Esophagus muscularis mucosa (tissue), 4 donors: ENCODE data around the gene EVL. TPM values are rescaled to one million over a fixed set of nuclear protein-coding genes. Genes with fewer than 3 reads are reported as not detected.

Experiments used
- DNase-seq: peaks from one replicate; pipeline ENCODE4 v3.0.0-alpha.2; 2017; ENCODE audit errors: extremely low spot score
- H3K27ac ChIP-seq, 4 donors: fragments of 200-600 bp; sonication (generic); replicated peaks in 1 of 4; 1 replicate in 3 of 4; 2 replicates in 1 of 4; pipeline ENCODE4 v1.5.1; 2016 to 2019; ENCODE audit warnings: mild to moderate bottlenecking in 1 of 4
- H3K27me3 ChIP-seq, 4 donors: fragments of 200-600 bp; sonication (generic); one replicate each; pipeline versions ENCODE4 v1.5.1 to v1.6.0; 2016 to 2019
- H3K36me3 ChIP-seq, 4 donors: fragments of 200-600 bp; sonication (generic); one replicate each; pipeline ENCODE4 v1.5.1; 2016 to 2019
- H3K4me1 ChIP-seq, 4 donors: fragments of 200-600 bp; sonication (generic); one replicate each; pipeline ENCODE4 v1.5.1; 2016 to 2019
- H3K4me3 ChIP-seq, 4 donors: fragments of 200-600 bp; sonication (generic); 1 replicate in 2 of 4; 2 replicates in 2 of 4; pipeline ENCODE4 v1.5.1; 2016 to 2019; ENCODE audit warnings: mild to moderate bottlenecking in 4 of 4, moderate library complexity in 1 of 4
- H3K9me3 ChIP-seq, 4 donors: fragments of 200-600 bp; sonication (generic); 1 replicate in 3 of 4; 2 replicates in 1 of 4; pipeline ENCODE4 v1.5.1; 2016 to 2019
- EP300 ChIP-seq: sonication (generic); formaldehyde crosslinking; IDR thresholded peaks from one replicate; pipeline ENCODE4 v1.6.1; 2017; ENCODE audit warnings: antibody characterized with exemption
- POLR2A ChIP-seq: fragments of 450-650 bp; IDR thresholded peaks from one replicate; pipeline ENCODE4 v1.6.1; 2017; ENCODE audit warnings: antibody characterized with exemption, moderate library complexity, mild to moderate bottlenecking, low read depth
- POLR2AphosphoS5 ChIP-seq, 2 donors: sonication (generic); formaldehyde crosslinking; IDR thresholded peaks; one replicate each; pipeline ENCODE4 v1.6.1; 2017; ENCODE audit warnings: antibody characterized with exemption in 2 of 2
- WGBS: methylation state at CpG from one replicate; pipeline ENCODE4 v1.1.5; 2018; 5-methylcytosine and 5-hydroxymethylcytosine counted together
- intact Hi-C: fragments of 100-400 bp; cut with DNase I; formaldehyde crosslinking; loops from one replicate; pipeline ENCODE4 v1.15.1; 2023
- total RNA-seq, 4 donors: library from RNA; depleted of rRNA; stranded (reverse); fragments of >200 nt; gene quantifications; one replicate each; pipeline versions ENCODE4 v1.1.0 to v1.2.1, GENCODE V29; 2016
- TF ChIP-seq, protein P1 (sequence below), 3 experiments: fragments of 200-600 bp in 2 of 3; fragments of 450-650 bp in 1 of 3; sonication (generic) in 2 of 3; IDR thresholded peaks; one replicate each; pipeline ENCODE4 v1.5.1; 2017 to 2019; ENCODE audit warnings: antibody characterized with exemption in 3 of 3, mild to moderate bottlenecking in 2 of 3, moderate library complexity in 1 of 3

EVL gene
- total RNA-seq, 4 donors from 2014 or later, result 27.0 to 43.9 (median 37.3) TPM

DNA sequence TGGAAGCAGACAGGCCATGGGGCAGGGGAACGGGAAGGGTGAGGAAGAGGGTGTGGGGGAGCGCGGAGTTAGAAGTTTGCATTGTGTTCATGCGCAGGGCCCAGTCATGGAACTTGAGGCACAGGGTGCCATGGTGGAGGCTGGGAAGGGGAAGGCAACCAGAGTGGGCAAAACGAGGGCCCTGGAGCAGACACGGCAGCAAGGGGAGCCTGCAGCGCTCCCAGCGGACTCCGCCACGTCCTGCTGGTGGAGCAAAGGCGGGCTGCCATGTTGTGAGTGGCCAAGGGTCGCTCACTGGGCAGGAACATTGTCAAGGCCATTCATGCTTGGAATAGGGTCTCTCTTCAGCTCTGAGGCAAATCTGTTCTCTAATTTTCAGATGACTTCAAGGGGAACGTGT, 73.7 kb downstream of the EVL start:
- 81% methylated on average over 7 of the region's 13 CpGs for WGBS
- Histone ChIP-seq H3K27me3 (no peaks in the 10 kb centered on the region), H3K4me1 (peaks cover 20 to 31% (median 26%) of the 10 kb centered on the region in 4 donors), H3K27ac (no peak overlapping the region), H3K9me3 (no peaks in the 10 kb centered on the region), H3K36me3 (peaks cover 0 to 65% (median 37%) of the 10 kb centered on the region in 4 donors), H3K4me3 (no peak overlapping the region)
- DNase-seq, result no peak
- intact Hi-C loops, result no loop called here
- TF ChIP-seq EP300 (no peak), POLR2A (no peak), POLR2AphosphoS5 (IDR thresholded peaks at IDR 0.05) (no peak)
- TF ChIP-seq, protein P1, sequence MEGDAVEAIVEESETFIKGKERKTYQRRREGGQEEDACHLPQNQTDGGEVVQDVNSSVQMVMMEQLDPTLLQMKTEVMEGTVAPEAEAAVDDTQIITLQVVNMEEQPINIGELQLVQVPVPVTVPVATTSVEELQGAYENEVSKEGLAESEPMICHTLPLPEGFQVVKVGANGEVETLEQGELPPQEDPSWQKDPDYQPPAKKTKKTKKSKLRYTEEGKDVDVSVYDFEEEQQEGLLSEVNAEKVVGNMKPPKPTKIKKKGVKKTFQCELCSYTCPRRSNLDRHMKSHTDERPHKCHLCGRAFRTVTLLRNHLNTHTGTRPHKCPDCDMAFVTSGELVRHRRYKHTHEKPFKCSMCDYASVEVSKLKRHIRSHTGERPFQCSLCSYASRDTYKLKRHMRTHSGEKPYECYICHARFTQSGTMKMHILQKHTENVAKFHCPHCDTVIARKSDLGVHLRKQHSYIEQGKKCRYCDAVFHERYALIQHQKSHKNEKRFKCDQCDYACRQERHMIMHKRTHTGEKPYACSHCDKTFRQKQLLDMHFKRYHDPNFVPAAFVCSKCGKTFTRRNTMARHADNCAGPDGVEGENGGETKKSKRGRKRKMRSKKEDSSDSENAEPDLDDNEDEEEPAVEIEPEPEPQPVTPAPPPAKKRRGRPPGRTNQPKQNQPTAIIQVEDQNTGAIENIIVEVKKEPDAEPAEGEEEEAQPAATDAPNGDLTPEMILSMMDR (IDR thresholded peaks at IDR 0.05), result no peak

DNA sequence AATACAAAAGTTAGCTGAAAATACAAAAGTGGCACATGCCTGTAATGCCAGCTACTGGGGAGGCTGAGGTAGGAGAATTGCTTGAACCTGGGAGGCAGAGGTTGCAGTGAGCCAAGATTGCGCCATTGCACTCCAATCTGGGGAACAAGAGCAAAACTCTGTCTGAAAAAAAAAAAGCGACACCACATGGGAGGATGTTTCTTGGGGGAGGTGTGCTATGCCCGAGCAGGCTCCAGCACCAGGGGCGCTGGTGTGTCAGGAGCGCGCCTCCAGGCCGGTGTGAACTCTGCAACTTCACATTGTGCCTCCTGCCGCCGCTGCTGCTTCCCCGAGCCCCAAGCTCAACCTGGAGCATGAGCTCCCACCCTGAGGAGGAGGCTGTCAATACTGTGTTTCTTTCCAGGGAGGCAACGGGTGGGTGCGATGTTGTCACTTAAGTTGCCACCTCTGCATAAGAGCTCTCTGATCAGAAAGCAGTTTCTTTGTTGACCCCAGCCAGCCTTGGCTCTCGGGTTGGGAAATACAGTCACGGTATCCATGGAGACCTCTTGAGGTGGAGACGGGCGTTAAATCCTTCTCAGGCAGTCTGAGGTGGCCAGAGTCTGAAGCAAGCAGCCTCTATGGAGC, 75.3 kb downstream of the EVL start:
- no peaks in the 10 kb centered on the region for H3K27me3 ChIP-seq
- peak overlapping the region in 2 of 4 donors; percentile 20 to 75 for H3K27ac ChIP-seq
- TF ChIP-seq EP300, result no peak
- TF ChIP-seq, protein P1 (IDR thresholded peaks at IDR 0.05), result peak in 1 of 3 experiments; percentile 14
- 65% methylated on average over 6 of the region's 16 CpGs for WGBS
- H3K36me3 ChIP-seq, result peaks cover 0 to 52% (median 23%) of the 10 kb centered on the region in 4 donors
- H3K9me3 ChIP-seq, result no peaks in the 10 kb centered on the region
- DNase-seq, result no peak
- no peak overlapping the region for H3K4me3 ChIP-seq
- intact Hi-C loops, result no loop called here
- H3K4me1 ChIP-seq, result peaks cover 31 to 40% (median 35%) of the 10 kb centered on the region in 4 donors

DNA sequence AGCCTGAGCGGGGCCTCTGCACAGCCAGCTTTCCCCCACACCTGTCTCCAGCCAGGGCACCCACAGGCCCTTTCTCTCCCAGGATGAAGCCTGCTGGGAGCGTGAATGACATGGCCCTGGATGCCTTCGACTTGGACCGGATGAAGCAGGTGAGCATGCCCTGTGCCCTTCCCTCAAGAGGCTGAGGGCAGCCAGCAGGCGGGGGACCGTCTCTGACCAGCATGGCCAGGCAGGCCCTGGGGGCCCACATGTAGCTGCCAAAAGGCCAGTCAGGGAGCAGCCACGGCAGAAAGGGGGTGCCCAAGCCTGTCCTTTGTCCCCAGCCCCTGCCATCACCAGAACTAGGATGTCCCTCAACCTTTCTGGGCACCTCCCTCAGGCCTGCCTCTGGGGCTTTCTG, 75.9 kb downstream of the EVL start:
- Histone ChIP-seq H3K36me3 (peaks cover 0 to 47% (median 17%) of the 10 kb centered on the region in 4 donors), H3K4me3 (no peak overlapping the region), H3K27ac (peak overlapping the region; percentile 50 to 75 (median 56)), H3K4me1 (peaks cover 31 to 41% (median 37%) of the 10 kb centered on the region in 4 donors), H3K9me3 (no peaks in the 10 kb centered on the region), H3K27me3 (no peaks in the 10 kb centered on the region)
- DNase-seq, result no peak
- intact Hi-C loops, result no loop called here
- 83% methylated on average over 4 of the region's 7 CpGs for WGBS
- TF ChIP-seq, protein P1 (IDR thresholded peaks at IDR 0.05), result no peak
- TF ChIP-seq EP300 (no peak), POLR2A (no peak), POLR2AphosphoS5 (IDR thresholded peaks at IDR 0.05) (no peak)

DNA sequence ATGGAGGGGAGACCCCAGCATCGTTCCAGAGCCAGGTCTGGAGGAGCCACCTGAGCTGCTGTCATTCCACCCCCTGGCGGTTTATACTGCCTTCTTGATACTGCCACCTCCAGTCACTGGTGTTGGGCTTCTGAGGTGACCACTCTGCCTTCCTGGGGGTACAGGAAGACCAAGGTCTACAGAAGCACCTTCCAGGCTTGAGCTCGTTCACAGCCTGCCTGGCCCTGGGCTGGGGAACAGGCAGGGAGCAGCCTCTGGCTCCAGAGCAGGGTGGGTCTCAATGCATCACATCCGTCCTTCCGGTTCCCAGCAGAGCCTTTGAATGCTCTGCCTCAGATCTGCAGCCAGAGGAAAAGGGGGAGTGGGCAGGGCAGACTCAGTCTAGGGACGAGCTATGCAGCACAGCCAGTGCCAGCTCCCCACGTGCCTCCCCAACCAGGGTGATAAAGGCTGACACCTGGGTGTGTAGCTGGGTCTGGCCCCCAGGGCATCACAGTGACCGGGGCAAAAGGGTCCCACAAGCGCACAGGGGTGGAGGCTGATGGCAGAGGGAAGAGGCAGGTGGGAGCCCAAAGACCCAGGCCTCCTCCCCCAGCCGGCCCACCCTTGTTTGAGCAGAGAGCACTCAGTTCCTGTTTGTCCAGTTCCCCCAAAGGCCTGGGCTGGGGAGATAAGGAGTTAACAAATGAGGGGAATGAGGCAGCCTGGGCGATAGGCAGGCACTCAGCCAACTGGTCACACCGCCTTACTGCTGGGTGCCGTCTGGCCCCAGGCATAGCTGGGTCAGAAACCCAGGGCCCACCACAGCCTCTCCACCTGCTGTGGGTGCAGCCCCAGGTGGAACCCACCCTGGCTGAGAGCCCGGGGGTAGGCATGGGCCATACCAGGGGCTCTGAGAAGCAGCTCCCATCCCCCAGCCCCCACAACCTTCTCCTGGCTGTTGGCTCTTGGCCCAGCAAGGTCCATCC, 77.1 kb downstream of the EVL start:
- Histone ChIP-seq H3K36me3 (peaks cover 0 to 36% (median 13%) of the 10 kb centered on the region in 4 donors), H3K9me3 (no peaks in the 10 kb centered on the region), H3K4me3 (no peak overlapping the region), H3K27ac (peak overlapping the region; percentile 50 to 75 (median 56)), H3K4me1 (peaks cover 31 to 41% (median 38%) of the 10 kb centered on the region in 4 donors), H3K27me3 (no peaks in the 10 kb centered on the region)
- no peak for DNase-seq
- intact Hi-C loops, result no loop called here
- WGBS, result 42% methylated on average over 12 of the region's 14 CpGs
- TF ChIP-seq POLR2AphosphoS5 (IDR thresholded peaks at IDR 0.05), result peak; percentile 69 to 72
- TF ChIP-seq, protein P1 (IDR thresholded peaks at IDR 0.05), result no peak
